Hematopoietic multipotent progenitor cell treated with erythropoietin and hydrocortisone succinate and interleukin-3 and kit ligand, for 15 days (in vitro differentiated cells): Measurements from ENCODE around the gene RCSD1.

Source experiments
- DNase-seq: peaks from one replicate; pipeline ENCODE4 v3.0.0-alpha.2; 2015; ENCODE audit warnings: low spot score

The RCSD1 gene

DNA sequence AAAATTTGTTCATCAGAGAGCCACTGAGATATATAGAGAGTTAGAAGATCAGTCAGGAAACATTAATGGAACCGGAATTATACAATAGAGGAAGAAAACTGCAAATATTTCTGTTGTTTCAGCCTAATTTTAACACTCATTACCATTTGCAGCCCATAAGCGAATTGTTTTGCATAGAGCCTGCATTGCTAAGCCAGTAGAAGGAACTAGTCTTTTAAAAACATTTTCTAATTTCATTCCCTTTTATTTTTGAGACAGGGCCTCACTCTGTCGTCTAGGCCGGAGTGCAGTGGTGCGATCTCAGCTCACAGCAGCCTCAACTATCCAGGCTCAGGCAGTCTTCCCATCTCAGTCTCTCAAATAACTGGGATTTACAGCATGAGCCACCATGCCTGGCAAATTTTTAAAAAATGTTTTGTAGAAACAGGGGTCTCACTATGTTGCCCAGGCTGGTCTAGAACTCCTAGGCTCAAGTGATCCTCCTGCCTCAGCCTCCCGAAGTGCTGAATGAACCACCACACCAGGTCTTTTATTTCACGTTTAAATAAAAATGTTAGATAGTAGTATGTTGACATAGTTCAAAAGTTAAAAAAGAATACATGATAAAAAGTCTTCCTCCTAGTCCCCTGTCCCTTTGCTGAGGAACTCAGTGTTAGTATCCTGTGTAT lies 117.1 kb downstream of the RCSD1 start:
- no peak for DNase-seq

DNA sequence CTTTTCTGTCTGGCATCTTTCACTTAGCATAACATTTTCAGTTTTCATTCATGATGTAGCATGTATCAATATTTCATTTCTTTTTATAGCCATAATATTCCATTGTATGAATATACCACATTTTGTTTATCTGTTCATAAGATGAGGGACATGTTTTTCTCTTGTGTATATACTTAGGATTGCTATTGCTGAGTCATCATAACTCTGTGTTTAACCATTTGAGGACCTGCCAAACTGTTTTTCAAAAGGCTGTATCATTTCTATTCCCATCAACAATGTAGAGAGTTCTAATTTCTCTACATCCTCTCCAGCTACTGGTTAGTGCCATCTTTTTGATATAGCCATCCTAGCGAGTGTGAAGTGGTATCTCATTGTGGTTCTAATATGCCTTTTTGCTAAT lies 118.0 kb downstream of the RCSD1 start:
- peak; percentile 46 for DNase-seq

DNA sequence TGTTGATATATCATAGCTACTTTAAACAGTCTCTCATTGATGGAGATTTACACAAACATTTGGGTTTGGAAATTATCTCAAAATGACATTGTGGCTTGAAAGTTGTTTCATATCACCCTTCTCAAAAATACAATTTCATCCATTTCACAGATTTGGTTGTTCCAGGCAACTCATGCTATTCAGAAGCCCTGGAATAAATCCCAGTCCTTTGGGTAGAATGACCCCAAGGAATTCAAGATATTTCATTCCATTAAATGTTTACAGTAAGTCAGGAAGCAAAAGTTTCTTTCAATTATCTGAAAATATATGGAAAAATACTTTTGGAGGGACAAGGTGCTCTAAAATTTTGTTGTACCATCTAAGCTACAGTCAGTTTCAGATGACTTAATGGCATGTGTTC lies 118.9 kb downstream of the RCSD1 start:
- DNase-seq = no peak

DNA sequence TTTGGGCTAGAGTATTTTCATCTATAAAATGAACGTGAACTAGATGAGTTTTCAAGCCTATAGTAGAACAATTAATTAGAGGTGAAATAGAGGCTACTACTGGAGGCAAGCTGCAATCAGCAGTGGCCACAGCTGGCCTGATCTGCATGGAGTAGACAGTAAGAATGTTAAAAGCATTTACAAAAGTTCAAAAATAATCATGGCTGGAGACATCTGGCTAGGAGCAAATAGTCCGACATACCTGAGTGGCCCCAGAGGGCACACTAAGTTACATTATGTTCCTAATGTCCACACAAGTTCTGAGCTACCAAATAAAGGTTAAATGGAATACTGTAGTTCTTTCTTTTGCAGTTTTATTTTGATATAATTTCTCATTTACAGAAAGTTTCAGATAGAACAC lies 119.7 kb downstream of the RCSD1 start:
- no peak for DNase-seq

DNA sequence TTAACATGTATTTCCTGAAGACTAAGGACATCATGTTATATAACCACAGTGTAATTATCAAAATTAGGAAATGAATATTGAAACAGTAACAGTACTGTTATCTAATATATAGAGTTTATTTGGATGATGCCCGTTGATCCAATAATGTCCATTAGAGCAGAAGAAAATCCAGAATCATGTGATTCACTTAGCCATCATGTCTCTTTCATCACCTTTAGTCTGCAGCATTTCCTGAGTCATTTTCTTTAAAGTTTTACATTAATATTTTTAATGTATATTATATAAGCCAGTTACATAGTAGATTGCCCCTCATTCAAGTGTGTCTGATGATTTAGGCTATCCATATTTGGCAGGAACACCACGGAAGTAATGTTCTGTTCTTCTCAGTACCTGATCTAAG lies 120.6 kb downstream of the RCSD1 start:
- no peak for DNase-seq

DNA sequence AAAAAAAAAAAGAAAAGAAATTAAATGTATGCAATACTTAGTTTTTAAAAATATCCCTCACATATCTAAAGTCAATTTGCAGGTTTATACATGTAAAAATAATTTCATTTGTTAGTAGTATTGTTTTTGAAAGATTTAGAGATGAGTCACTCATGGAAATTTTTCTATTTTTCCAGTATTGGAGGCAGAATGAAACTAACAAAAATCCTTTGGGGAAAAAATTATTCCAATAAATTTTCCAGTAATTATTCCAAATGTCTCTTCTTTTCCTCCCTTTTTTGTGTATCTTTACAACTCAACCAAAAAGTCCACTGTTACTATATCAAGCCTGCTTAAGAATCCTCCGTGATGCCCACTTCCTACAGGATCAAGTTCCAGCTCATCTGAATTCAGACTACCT lies 121.6 kb downstream of the RCSD1 start:
- DNase-seq = no peak

DNA sequence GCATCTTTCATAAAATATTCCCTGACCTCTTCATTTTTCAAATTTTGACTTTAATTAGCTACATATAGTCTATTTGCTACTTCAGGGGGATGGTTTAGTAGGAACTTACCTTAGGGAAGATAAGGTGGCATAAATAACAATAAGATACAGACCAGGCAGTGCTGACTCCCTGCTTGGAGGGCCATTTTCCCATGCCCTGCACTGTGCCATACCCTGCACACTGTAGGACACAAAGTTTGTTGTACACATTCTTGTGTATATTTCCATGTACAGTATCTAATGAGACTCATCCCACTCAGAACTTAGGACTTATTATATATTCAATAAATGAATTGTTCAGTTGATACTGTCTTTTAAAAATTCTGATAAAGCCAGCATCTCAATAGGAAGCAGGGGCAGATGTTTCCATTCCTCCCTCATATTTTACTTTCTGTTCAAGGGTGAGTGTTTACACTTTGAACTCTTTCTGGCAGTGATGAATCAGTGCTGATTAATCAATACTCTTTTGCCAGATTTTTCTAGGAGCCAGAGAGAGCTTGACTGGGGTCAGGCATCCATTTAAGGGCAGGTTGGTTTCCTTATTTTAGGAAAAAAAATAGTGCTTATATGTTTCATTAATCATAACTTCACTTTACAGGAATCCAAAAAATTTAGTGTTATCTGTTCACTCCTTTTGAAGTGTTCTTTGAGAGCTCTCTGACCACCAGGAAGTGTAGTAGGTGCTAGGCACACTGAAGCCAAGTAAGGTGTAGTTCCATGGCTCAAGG lies 122.4 kb downstream of the RCSD1 start:
- DNase-seq = no peak

DNA sequence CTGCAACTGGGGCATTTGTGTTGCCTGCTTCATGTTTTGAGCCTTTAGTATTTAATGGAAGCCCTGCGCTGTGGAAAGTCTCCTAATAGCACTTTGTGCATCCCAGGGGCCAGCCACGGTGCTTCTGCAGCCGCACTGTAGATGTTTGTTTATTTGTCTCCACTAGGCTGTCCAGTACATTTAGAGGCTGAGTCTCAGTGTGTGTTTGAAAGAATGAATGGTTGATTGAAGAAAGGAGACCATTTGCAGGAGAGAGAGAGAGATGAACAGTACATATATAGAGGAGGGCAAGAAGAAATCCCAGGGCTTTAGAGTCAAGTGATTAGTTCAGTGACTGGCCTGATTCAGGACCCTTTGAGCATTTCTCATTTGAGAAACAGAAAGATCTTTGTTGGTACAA lies 125.6 kb downstream of the RCSD1 start:
- no peak for DNase-seq
